ENCODE results near the gene OAT. TPM values are rescaled to one million over a fixed set of nuclear protein-coding genes. Genes with fewer than 3 reads are reported as not detected.

The OAT gene
- total RNA-seq, 1 experiment from 2014 or later, result 67.9 TPM

DNA sequence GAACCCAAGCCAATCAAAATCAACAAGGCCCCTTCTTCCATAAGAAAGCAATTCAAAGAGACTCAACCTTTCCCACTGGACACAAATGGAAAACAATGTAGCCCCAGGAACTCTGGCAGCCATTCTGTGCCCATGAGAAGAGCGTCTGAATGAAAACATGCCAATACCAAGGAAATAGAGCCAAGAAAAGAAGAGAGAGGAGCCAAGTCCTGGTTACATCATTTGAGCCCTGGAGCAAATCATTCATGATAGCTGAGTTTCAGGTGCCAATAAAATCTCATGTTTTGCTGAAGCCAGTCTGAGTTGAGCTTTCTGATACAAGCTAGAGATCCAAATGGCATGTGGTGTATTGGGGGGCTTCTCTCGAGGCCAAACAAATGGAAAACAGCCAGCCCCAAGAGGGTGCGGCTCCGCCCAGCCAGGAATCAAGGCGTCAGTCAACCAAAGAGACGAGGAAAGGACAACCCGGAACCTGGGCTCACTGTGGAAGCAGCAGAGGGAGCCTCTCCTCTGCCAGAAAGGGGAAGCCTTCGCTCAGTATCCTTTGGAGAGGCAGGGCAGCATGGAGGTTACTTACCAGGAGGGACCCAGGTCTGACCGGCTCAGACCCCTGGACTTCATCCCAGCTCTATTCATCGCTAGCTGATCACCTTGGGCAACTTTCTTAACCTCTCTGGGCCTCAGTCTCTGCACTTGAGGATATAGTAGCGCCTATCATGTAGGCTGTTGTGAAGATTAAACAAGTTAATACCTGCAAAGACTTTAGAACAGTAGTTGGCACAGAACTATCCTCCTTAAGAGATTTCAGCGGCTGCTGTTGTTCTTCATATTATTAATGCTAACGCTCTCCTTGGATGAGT, 61.8 kb downstream of the OAT start:
- Histone ChIP-seq H2AFZ (ENCODE audit: low read length) (no peak overlapping the region), H3K27me3 (ENCODE audit: insufficient read depth, low read length) (no peaks in the 10 kb centered on the region), H3K14ac (ENCODE audit: insufficient read depth, low read length) (no peak overlapping the region), H4K20me1 (ENCODE audit: control insufficient read depth, insufficient read depth, insufficient read length) (no peaks in the 10 kb centered on the region), H3K23me2 (ENCODE audit: insufficient read length, low read depth, low read length, poor library complexity, severe bottlenecking) (no peaks in the 10 kb centered on the region), H3K9me3 (ENCODE audit: control insufficient read depth, low read depth, low read length) (no peaks in the 10 kb centered on the region), H3T11ph (ENCODE audit: low read length) (no peak overlapping the region), H3K4ac (ENCODE audit: low read depth, low read length) (no peak overlapping the region), H4K5ac (ENCODE audit: insufficient read length, low read depth, low read length) (no peak overlapping the region), H2AK5ac (ENCODE audit: insufficient read length, low read length) (no peak overlapping the region), H3K23ac (ENCODE audit: insufficient read length, low read depth, low read length) (no peak overlapping the region), H2BK20ac (ENCODE audit: low read depth, low read length, poor library complexity, severe bottlenecking) (no peak overlapping the region), H2BK5ac (ENCODE audit: insufficient read length, low read length) (no peak overlapping the region), H4K91ac (ENCODE audit: insufficient read length, low read depth, low read length) (no peak overlapping the region), H3K56ac (ENCODE audit: insufficient read length, low read depth, low read length) (no peak overlapping the region), H3K79me2 (ENCODE audit: insufficient read depth, low read length) (no peaks in the 10 kb centered on the region), H2BK120ac (ENCODE audit: low read depth, low read length, poor library complexity, severe bottlenecking) (no peak overlapping the region), H3K79me1 (ENCODE audit: insufficient read depth, low read depth, low read length, poor library complexity, severe bottlenecking) (no peaks in the 10 kb centered on the region), H2BK15ac (ENCODE audit: low read depth, low read length) (no peak overlapping the region), H2BK12ac (ENCODE audit: insufficient read length, low read depth, low read length) (no peak overlapping the region), H4K8ac (replicated peaks; ENCODE audit: insufficient read length, low read depth, low read length) (no peak overlapping the region), H3K4me2 (ENCODE audit: insufficient read depth, insufficient read length, low read length) (no peak overlapping the region), H3K18ac (ENCODE audit: insufficient read length, low read depth, low read length) (no peak overlapping the region), H3K27ac (ENCODE audit: insufficient read length, low read depth, low read length) (no peak overlapping the region), H3K9ac (ENCODE audit: extremely low read depth, insufficient read length, low read length) (no peak overlapping the region), H3K4me1 (ENCODE audit: insufficient read depth, low read length) (no peaks in the 10 kb centered on the region; the same call in 1 of the 2 replicates)
- no peaks in the 10 kb centered on the region for H3K36me3 Mint-ChIP-seq (ENCODE audit: insufficient read depth in 1 of 3, low read depth in 3 of 3)
- WGBS (ENCODE audit: extremely low coverage, insufficient read length, low lambda C conversion rate), result no CpG with 5 or more reads among the region's 13 CpGs
- H3K9me3 Mint-ChIP-seq, result no peaks in the 10 kb centered on the region; a peak in 1 of 5 replicates
- H3K27ac Mint-ChIP-seq, result peak overlapping the region in 1 of 3 experiments; percentile 28; a peak in 1 of 7 replicates
- H3K27me3 Mint-ChIP-seq (ENCODE audit: low read depth), result peaks cover 2% of the 10 kb centered on the region
- peak; percentile 38 for DNase-seq
- TF ChIP-seq, protein P1, sequence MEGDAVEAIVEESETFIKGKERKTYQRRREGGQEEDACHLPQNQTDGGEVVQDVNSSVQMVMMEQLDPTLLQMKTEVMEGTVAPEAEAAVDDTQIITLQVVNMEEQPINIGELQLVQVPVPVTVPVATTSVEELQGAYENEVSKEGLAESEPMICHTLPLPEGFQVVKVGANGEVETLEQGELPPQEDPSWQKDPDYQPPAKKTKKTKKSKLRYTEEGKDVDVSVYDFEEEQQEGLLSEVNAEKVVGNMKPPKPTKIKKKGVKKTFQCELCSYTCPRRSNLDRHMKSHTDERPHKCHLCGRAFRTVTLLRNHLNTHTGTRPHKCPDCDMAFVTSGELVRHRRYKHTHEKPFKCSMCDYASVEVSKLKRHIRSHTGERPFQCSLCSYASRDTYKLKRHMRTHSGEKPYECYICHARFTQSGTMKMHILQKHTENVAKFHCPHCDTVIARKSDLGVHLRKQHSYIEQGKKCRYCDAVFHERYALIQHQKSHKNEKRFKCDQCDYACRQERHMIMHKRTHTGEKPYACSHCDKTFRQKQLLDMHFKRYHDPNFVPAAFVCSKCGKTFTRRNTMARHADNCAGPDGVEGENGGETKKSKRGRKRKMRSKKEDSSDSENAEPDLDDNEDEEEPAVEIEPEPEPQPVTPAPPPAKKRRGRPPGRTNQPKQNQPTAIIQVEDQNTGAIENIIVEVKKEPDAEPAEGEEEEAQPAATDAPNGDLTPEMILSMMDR (conservative IDR thresholded peaks at IDR 0.05), result no peak
- peaks cover 5 to 40% of the 10 kb centered on the region in 2 experiments for H3K4me1 Mint-ChIP-seq
- no peak overlapping the region for H3K4me3 Mint-ChIP-seq
